Measurements from ENCODE around the gene TNNC2. TPM values are rescaled to one million over a fixed set of nuclear protein-coding genes. Genes with fewer than 3 reads are reported as not detected.
"Not testable (repeated sequence)": the region's sequence is repeated elsewhere in the genome, so short reads cannot be mapped to it uniquely, and the experiment has no call there.

The TNNC2 gene
- total RNA-seq, 1 experiment from 2014 or later = not detected

DNA sequence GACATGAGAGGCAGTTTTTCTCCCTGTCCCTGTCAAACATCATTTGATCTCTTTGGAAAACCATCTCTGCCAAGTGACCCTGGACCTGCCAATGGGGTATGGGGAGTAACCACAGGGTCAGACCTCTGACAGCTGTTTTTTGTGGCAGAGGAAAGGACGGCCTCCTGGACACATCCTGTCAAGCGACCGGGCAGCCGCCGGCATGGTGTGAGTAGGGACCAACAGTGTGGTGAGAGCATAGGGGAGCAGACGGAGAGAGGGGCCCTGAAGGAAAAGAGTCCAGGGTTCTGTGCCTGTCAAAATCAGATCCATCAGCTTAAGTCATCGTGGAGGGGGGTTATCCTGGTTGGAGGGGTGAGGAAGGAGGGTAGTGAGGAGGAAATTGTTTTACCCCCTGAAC, 25.3 kb downstream of the TNNC2 start:
- H3K4me3 Mint-ChIP-seq (ENCODE audit: low read depth, unreplicated experiment) = no peak overlapping the region
- intact Hi-C loops (cut with micrococcal nuclease; ENCODE audit: unreplicated experiment) = no loop called here
- no peaks in the 10 kb centered on the region for H3K27me3 Mint-ChIP-seq (ENCODE audit: unreplicated experiment)
- no peak for DNase-seq
- H3K36me3 Mint-ChIP-seq (ENCODE audit: insufficient read depth, unreplicated experiment) = peaks cover 36% of the 10 kb centered on the region
- peaks cover 13% of the 10 kb centered on the region for H3K4me1 Mint-ChIP-seq (ENCODE audit: low read depth, unreplicated experiment)
- CTCF ChIA-PET = no interaction called here
- H3K9me3 Mint-ChIP-seq (ENCODE audit: low read depth, unreplicated experiment) = no peaks in the 10 kb centered on the region
- TF ChIP-seq, protein P1, sequence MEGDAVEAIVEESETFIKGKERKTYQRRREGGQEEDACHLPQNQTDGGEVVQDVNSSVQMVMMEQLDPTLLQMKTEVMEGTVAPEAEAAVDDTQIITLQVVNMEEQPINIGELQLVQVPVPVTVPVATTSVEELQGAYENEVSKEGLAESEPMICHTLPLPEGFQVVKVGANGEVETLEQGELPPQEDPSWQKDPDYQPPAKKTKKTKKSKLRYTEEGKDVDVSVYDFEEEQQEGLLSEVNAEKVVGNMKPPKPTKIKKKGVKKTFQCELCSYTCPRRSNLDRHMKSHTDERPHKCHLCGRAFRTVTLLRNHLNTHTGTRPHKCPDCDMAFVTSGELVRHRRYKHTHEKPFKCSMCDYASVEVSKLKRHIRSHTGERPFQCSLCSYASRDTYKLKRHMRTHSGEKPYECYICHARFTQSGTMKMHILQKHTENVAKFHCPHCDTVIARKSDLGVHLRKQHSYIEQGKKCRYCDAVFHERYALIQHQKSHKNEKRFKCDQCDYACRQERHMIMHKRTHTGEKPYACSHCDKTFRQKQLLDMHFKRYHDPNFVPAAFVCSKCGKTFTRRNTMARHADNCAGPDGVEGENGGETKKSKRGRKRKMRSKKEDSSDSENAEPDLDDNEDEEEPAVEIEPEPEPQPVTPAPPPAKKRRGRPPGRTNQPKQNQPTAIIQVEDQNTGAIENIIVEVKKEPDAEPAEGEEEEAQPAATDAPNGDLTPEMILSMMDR (IDR thresholded peaks at IDR 0.05; ENCODE audit: unreplicated experiment) = no peak
- no TSS peak for BruUV-seq (replicated peaks)
- H3K27ac Mint-ChIP-seq (ENCODE audit: unreplicated experiment) = no peak overlapping the region

DNA sequence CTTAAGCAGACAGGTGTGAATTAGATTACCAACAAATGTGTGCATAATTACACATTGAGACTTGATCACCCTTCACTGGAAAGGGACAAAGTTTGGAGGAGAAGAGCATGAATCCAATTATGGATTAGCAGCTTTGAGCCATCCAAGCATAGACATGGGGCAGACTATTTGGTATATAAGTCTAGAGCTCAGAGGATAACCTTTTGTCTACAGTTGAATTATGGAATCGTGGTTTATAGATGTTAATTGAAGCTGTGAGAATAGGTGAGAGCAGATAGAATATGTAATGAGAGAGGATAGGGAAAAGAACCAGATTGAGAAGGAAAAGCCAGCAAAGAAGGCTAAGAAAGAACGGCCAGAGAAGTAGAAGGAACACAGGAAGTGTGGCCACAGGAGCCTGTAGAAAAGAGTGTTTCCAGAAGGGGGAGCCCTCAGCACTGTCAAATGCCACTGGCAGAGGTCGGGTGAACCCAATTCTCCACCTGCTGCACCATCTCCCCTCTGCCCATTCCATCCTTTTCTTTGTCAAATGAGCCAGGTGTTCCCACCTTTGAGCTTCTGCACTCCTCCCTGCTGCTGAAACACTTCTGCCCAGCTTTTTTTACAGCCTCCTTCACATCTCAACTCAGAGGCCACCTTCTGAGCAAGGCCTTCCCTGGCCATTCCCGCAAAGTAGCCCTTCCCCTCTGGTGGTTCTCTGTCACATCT, 28.0 kb downstream of the TNNC2 start:
- DNase-seq = peak; percentile 85
- Mint-ChIP-seq H3K36me3 (ENCODE audit: insufficient read depth, unreplicated experiment) (peaks cover 37% of the 10 kb centered on the region), H3K4me1 (ENCODE audit: low read depth, unreplicated experiment) (peaks cover 13% of the 10 kb centered on the region), H3K4me3 (ENCODE audit: low read depth, unreplicated experiment) (no peak overlapping the region), H3K27me3 (ENCODE audit: unreplicated experiment) (no peaks in the 10 kb centered on the region), H3K27ac (ENCODE audit: unreplicated experiment) (no peak overlapping the region), H3K9me3 (ENCODE audit: low read depth, unreplicated experiment) (no peaks in the 10 kb centered on the region)
- intact Hi-C loops (cut with micrococcal nuclease; ENCODE audit: unreplicated experiment) = loop anchor here (2.0 kb wide), 1 partner anchor 164 kb away; no protein-coding TSS in a partner anchor
- BruUV-seq (replicated peaks) = no TSS peak
- TF ChIP-seq, protein P1 (IDR thresholded peaks at IDR 0.05; ENCODE audit: unreplicated experiment) = peak; percentile 94
- CTCF ChIA-PET = interaction anchor here (0.6 to 1.9 kb wide), 8 partner anchors 9 to 438 kb away, joined by 3 to 12 read pairs (median 4); no protein-coding TSS in a partner anchor

DNA sequence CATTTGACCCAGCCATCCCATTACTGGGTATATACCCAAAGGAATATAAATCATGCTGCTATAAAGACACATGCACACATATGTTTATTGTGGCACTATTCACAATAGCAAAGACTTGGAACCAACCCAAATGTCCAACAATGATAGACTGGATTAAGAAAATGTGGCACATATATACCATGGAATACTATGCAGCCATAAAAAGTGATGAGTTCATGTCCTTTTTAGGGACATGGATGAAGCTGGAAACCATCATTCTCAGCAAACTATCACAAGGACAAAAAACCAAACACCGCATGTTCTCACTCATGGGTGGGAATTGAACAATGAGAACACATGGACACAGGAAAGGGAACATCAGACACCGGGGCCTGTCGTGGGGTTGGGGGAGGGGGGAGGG, 29.2 kb downstream of the TNNC2 start:
- Mint-ChIP-seq H3K4me1 (ENCODE audit: low read depth, unreplicated experiment) (peaks cover 16% of the 10 kb centered on the region), H3K36me3 (ENCODE audit: insufficient read depth, unreplicated experiment) (peaks cover 47% of the 10 kb centered on the region)
- H3K27ac Mint-ChIP-seq (ENCODE audit: unreplicated experiment); CTCF ChIA-PET; H3K27me3 Mint-ChIP-seq (ENCODE audit: unreplicated experiment); BruUV-seq (replicated peaks); H3K4me3 Mint-ChIP-seq (ENCODE audit: low read depth, unreplicated experiment); DNase-seq; H3K9me3 Mint-ChIP-seq (ENCODE audit: low read depth, unreplicated experiment): not testable (repeated sequence)
- intact Hi-C loops (cut with micrococcal nuclease; ENCODE audit: unreplicated experiment) = loop anchor here (2.0 kb wide), 1 partner anchor 165 kb away; no protein-coding TSS in a partner anchor

DNA sequence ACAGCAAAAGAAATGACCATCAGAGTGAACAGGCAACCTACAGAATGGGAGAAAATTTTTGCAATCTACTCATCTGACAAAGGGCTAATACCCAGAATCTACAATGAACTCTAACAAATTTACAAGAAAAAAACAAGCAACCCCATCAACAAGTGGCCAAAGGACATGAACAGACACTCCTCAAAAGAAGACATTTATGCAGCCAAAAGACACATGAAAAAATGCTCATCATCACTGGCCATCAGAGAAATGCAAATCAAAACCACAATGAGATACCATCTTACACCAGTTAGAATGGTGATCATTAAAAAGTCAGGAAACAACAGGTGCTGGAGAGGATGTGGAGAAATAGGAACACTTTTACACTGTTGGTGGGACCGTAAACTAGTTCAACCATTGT, 29.6 kb downstream of the TNNC2 start:
- BruUV-seq (replicated peaks); CTCF ChIA-PET; DNase-seq; H3K9me3 Mint-ChIP-seq (ENCODE audit: low read depth, unreplicated experiment); intact Hi-C loops (cut with micrococcal nuclease; ENCODE audit: unreplicated experiment); H3K27ac Mint-ChIP-seq (ENCODE audit: unreplicated experiment); H3K4me3 Mint-ChIP-seq (ENCODE audit: low read depth, unreplicated experiment); H3K27me3 Mint-ChIP-seq (ENCODE audit: unreplicated experiment): not testable (repeated sequence)
- peaks cover 20% of the 10 kb centered on the region for H3K4me1 Mint-ChIP-seq (ENCODE audit: low read depth, unreplicated experiment)
- peaks cover 50% of the 10 kb centered on the region for H3K36me3 Mint-ChIP-seq (ENCODE audit: insufficient read depth, unreplicated experiment)

DNA sequence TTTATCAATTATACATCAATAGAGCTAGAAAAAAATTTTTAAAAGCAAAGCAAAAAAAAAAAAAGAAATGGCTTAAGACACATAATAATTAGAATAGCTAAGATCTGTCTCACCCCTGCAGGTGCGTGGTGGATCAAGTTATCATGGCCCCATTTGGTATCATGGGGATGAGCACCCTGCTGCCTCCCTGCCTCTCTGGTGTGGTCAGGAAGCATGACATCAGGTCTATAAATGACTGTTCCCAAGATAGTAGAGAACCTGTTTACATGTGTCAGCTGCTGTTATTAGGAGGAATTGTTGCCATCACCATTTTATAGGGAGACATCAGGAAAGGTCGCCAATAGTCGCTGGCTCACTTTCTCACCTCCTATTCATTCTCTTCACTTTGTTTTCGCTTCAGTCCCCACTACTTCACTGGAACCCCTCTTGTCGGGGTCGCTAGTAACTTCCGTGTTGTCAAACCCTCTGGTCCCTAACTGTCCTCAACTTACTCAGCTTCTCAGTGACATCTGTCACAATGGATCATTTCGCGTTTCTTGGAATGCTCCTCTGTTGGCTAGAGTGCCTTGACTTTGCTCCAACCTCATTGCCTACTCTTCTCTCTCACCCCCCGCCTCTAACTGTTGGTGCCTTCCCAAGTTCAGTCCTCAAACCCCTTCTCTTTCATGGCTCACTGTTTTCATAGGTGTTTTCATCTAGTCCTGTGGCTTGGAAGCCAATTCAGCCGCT, 30.6 kb downstream of the TNNC2 start:
- TF ChIP-seq, protein P1 (IDR thresholded peaks at IDR 0.05; ENCODE audit: unreplicated experiment) = no peak
- Mint-ChIP-seq H3K36me3 (ENCODE audit: insufficient read depth, unreplicated experiment) (peaks cover 51% of the 10 kb centered on the region), H3K27ac (ENCODE audit: unreplicated experiment) (no peak overlapping the region), H3K4me3 (ENCODE audit: low read depth, unreplicated experiment) (no peak overlapping the region), H3K9me3 (ENCODE audit: low read depth, unreplicated experiment) (no peaks in the 10 kb centered on the region), H3K4me1 (ENCODE audit: low read depth, unreplicated experiment) (peaks cover 22% of the 10 kb centered on the region), H3K27me3 (ENCODE audit: unreplicated experiment) (no peaks in the 10 kb centered on the region)
- intact Hi-C loops (cut with micrococcal nuclease; ENCODE audit: unreplicated experiment) = no loop called here
- no TSS peak for BruUV-seq (replicated peaks)
- DNase-seq = no peak
- CTCF ChIA-PET = interaction anchor here (0.7 kb wide), 1 partner anchor 174 kb away, joined by 3 read pairs; no protein-coding TSS in a partner anchor

All from Calu3 (cell line).